Prostate gland (tissue), 2 donors: Measurements from ENCODE around the gene MBNL1. TPM values are rescaled to one million over a fixed set of nuclear protein-coding genes. Genes with fewer than 3 reads are reported as not detected.

Experiments
- DNase-seq: peaks from one replicate; pipeline ENCODE4 v3.0.0-alpha.2; 2019; ENCODE audit warnings: low spot score
- H3K27ac ChIP-seq, 2 donors: fragments of 200-600 bp; sonication (generic); 2 replicates each; pipeline ENCODE4 v1.5.1; 2017 to 2019
- H3K27me3 ChIP-seq: fragments of 200-600 bp; sonication (generic); replicated peaks from 2 replicates; pipeline ENCODE4 v1.5.1; 2019; ENCODE audit not compliant: insufficient read depth
- H3K36me3 ChIP-seq, 2 donors: fragments of 200-600 bp; sonication (generic); 1 replicate in 1 of 2; 2 replicates in 1 of 2; pipeline versions ENCODE4 v1.5.1 to v1.8.1; 2017 to 2019
- H3K4me1 ChIP-seq: fragments of 200-600 bp; sonication (generic); replicated peaks from 2 replicates; pipeline ENCODE4 v1.5.1; 2019
- H3K4me3 ChIP-seq, 2 donors: fragments of 200-600 bp; sonication (generic); 2 replicates each; pipeline ENCODE4 v1.5.1; 2017 to 2019
- H3K9me3 ChIP-seq: fragments of 200-600 bp; sonication (generic); 2 replicates; pipeline ENCODE4 v1.5.1; 2017
- CTCF ChIP-seq, 4 experiments: fragments of 200-600 bp in 2 of 4; fragments of 450-650 bp in 2 of 4; sonication (generic) in 2 of 4; IDR thresholded peaks; 1 replicate in 3 of 4; 2 replicates in 1 of 4; pipeline ENCODE4 v1.5.1; 2016 to 2019; ENCODE audit warnings: antibody characterized with exemption in 4 of 4, mild to moderate bottlenecking in 2 of 4, moderate library complexity in 2 of 4
- POLR2A ChIP-seq: fragments of 450-650 bp; IDR thresholded peaks from one replicate; pipeline ENCODE4 v1.6.1; 2016; ENCODE audit warnings: antibody characterized with exemption, mild to moderate bottlenecking
- POLR2AphosphoS5 ChIP-seq: sonication (generic); formaldehyde crosslinking; IDR thresholded peaks from one replicate; pipeline ENCODE4 v1.6.1; 2017; ENCODE audit warnings: antibody characterized with exemption
- WGBS: methylation state at CpG from one replicate; pipeline ENCODE4 v1.1.5; 2018; 5-methylcytosine and 5-hydroxymethylcytosine counted together
- intact Hi-C: fragments of 100-400 bp; cut with DNase I; formaldehyde crosslinking; loops from one replicate; pipeline ENCODE4 v1.14.2; 2022
- total RNA-seq, 2 donors: library from RNA; depleted of rRNA; stranded (reverse); fragments of >200 nt; gene quantifications; one replicate each; pipeline ENCODE4 v1.1.0, GENCODE V29; 2016

MBNL1 gene
- total RNA-seq, 2 donors from 2014 or later, result 131 to 226 TPM

DNA sequence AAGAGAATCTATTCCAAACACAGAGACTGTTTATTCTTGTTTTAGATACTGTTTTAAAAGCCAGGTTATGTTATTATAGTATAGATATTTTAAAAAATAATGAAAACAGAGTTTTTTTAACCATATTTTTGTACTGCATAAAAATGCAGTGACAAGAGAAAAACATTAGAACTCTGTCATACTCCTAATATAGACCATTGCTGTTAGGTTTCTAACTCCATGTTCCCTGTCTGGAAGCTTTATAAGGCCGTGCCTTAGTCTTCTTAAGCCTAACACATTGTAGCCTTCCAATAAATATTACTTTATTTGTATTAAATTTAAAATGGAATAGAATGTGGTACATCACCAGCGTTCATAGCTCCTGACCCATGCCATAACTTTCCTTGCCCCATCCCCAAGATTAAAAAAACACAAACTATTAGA lies 53.2 kb downstream of the MBNL1 start:
- DNase-seq, result no peak
- Histone ChIP-seq H3K27me3 (no peaks in the 10 kb centered on the region), H3K9me3 (no peaks in the 10 kb centered on the region), H3K4me1 (no peaks in the 10 kb centered on the region), H3K36me3 (no peaks in the 10 kb centered on the region), H3K4me3 (no peak overlapping the region), H3K27ac (peak overlapping the region in 1 of 2 donors; percentile 10)
- WGBS, result 77% methylated on average over 2 of the region's 2 CpGs
- intact Hi-C loops, result no loop called here
- TF ChIP-seq POLR2A (no peak), CTCF (IDR thresholded peaks at IDR 0.05) (no peak), POLR2AphosphoS5 (no peak)

- no peak for DNase-seq
- no peaks in the 10 kb centered on the region for H3K36me3 ChIP-seq
- no peak overlapping the region for H3K4me3 ChIP-seq
- intact Hi-C loops, result no loop called here
- H3K27me3 ChIP-seq, result no peaks in the 10 kb centered on the region
- no peak overlapping the region for H3K27ac ChIP-seq
- H3K4me1 ChIP-seq, result no peaks in the 10 kb centered on the region
- 7% methylated on average over 1 of the region's 1 CpG for WGBS
- TF ChIP-seq CTCF (IDR thresholded peaks at IDR 0.05), result no peak
- H3K9me3 ChIP-seq, result no peaks in the 10 kb centered on the region
Measured at GRCh38 chr3:152322756-152323155, 54.0 kb downstream of the MBNL1 start.

- TF ChIP-seq CTCF (IDR thresholded peaks at IDR 0.05) (no peak), POLR2AphosphoS5 (no peak), POLR2A (no peak)
- 72% methylated on average over 4 of the region's 4 CpGs for WGBS
- Histone ChIP-seq H3K27me3 (no peaks in the 10 kb centered on the region), H3K27ac (no peak overlapping the region), H3K4me1 (no peaks in the 10 kb centered on the region), H3K36me3 (no peaks in the 10 kb centered on the region), H3K4me3 (no peak overlapping the region), H3K9me3 (no peaks in the 10 kb centered on the region)
- intact Hi-C loops, result no loop called here
- no peak for DNase-seq
Measured at GRCh38 chr3:152323834-152324233, 55.1 kb downstream of the MBNL1 start.

DNA sequence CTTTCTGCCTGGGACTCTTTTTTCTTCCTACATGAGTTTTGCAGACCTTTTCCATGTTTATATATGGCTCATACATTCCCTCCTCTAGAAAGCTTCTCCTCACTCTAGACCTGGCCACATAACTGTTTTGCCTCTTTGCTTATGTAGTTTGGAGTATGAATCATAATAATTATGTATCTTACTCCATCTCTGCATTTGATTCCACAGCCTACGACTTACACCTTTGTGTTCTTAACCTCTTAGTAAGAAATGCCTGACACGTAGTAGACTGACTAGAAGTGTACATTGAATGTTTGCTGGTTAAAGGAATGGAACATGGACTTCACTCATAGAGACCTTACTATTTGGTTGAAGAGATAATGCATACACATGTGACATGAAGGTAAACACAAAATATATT lies 56.4 kb downstream of the MBNL1 start:
- no peak overlapping the region for H3K4me3 ChIP-seq
- no peak for TF ChIP-seq POLR2AphosphoS5
- TF ChIP-seq CTCF (IDR thresholded peaks at IDR 0.05), result no peak
- TF ChIP-seq POLR2A, result no peak
- H3K27me3 ChIP-seq, result no peaks in the 10 kb centered on the region
- WGBS, result 93% methylated on average over 2 of the region's 2 CpGs
- no peaks in the 10 kb centered on the region for H3K36me3 ChIP-seq
- no peaks in the 10 kb centered on the region for H3K4me1 ChIP-seq
- H3K9me3 ChIP-seq, result no peaks in the 10 kb centered on the region
- no peak for DNase-seq
- intact Hi-C loops, result no loop called here
- H3K27ac ChIP-seq, result no peak overlapping the region

DNA sequence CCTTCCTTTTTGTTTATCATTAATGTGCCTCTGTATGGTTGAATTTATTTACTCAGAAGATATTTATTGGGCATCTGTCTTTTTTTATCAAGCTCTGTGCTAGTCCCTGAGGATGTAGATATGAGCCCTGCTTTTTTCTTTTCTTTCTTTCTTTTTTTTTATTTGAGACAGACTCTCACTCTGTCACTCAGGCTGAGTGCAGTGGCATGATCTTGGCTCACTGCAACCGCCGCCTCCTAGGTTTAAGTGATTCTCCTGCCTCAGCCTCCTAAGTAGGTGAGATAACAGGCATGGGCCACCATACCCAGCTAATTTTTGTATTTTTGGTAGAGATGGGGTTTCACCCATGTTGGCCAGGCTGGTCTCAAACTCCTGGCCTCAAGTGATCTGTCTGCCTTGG lies 58.5 kb downstream of the MBNL1 start:
- Histone ChIP-seq H3K27ac (no peak overlapping the region), H3K27me3 (no peaks in the 10 kb centered on the region), H3K36me3 (no peaks in the 10 kb centered on the region), H3K9me3 (no peaks in the 10 kb centered on the region), H3K4me1 (peaks cover 2% of the 10 kb centered on the region), H3K4me3 (no peak overlapping the region)
- 96% methylated on average over 2 of the region's 2 CpGs for WGBS
- intact Hi-C loops, result no loop called here
- TF ChIP-seq CTCF (IDR thresholded peaks at IDR 0.05) (no peak), POLR2A (no peak), POLR2AphosphoS5 (no peak)
- no peak for DNase-seq
